ENCODE results near the gene CIDEB. TPM values are rescaled to one million over a fixed set of nuclear protein-coding genes. Genes with fewer than 3 reads are reported as not detected.

CIDEB gene
- total RNA-seq, 1 donor from 2014 or later: 18.8 TPM

GRCh38 chr14:24282736-24283135 lies 25.0 kb downstream of the CIDEB start:
- Histone ChIP-seq H3K27ac (no peak overlapping the region), H3K4me1 (peaks cover 9% of the 10 kb centered on the region), H3K4me3 (no peak overlapping the region), H3K36me3 (no peaks in the 10 kb centered on the region), H3K27me3 (no peaks in the 10 kb centered on the region), H3K9me3 (no peaks in the 10 kb centered on the region)
- intact Hi-C loops (cut with DNase I): no loop called here
- ATAC-seq: no peak
- no peak for DNase-seq
- no peak for TF ChIP-seq CTCF (IDR thresholded peaks at IDR 0.05)

GRCh38 chr14:24281636-24282035 lies 26.1 kb downstream of the CIDEB start:
- intact Hi-C loops (cut with DNase I): no loop called here
- H3K27me3 ChIP-seq: no peaks in the 10 kb centered on the region
- TF ChIP-seq CTCF (IDR thresholded peaks at IDR 0.05): no peak
- H3K4me1 ChIP-seq: peaks cover 14% of the 10 kb centered on the region
- no peaks in the 10 kb centered on the region for H3K36me3 ChIP-seq
- ATAC-seq (peak; percentile 46), DNase-seq (no peak)
- H3K27ac ChIP-seq: peak overlapping the region; percentile 30
- no peak overlapping the region for H3K4me3 ChIP-seq
- H3K9me3 ChIP-seq: no peaks in the 10 kb centered on the region

- peaks cover 14% of the 10 kb centered on the region for H3K4me1 ChIP-seq
- no peak for TF ChIP-seq CTCF (IDR thresholded peaks at IDR 0.05)
- H3K4me3 ChIP-seq: no peak overlapping the region
- H3K27me3 ChIP-seq: no peaks in the 10 kb centered on the region
- intact Hi-C loops (cut with DNase I): no loop called here
- no peak for ATAC-seq
- H3K36me3 ChIP-seq: no peaks in the 10 kb centered on the region
- no peak overlapping the region for H3K27ac ChIP-seq
- H3K9me3 ChIP-seq: no peaks in the 10 kb centered on the region
- no peak for DNase-seq
Observed at GRCh38 chr14:24280797-24281460, 26.8 kb downstream of the CIDEB start.

GRCh38 chr14:24279301-24280186 lies 28.2 kb downstream of the CIDEB start:
- peaks cover 21% of the 10 kb centered on the region for H3K4me1 ChIP-seq
- no peaks in the 10 kb centered on the region for H3K36me3 ChIP-seq
- peak; percentile 21 for ATAC-seq
- no peaks in the 10 kb centered on the region for H3K27me3 ChIP-seq
- H3K9me3 ChIP-seq: no peaks in the 10 kb centered on the region
- H3K4me3 ChIP-seq: no peak overlapping the region
- TF ChIP-seq CTCF (IDR thresholded peaks at IDR 0.05): peak; percentile 18
- H3K27ac ChIP-seq: no peak overlapping the region
- no peak for DNase-seq
- intact Hi-C loops (cut with DNase I): no loop called here

GRCh38 chr14:24278424-24278823 lies 29.4 kb downstream of the CIDEB start:
- peaks cover 30% of the 10 kb centered on the region for H3K4me1 ChIP-seq
- H3K27ac ChIP-seq: no peak overlapping the region

More at GRCh38 chr14:24278424-24278823, 29.4 kb downstream of the CIDEB start:
- no peak for TF ChIP-seq CTCF (IDR thresholded peaks at IDR 0.05)
- no peaks in the 10 kb centered on the region for H3K27me3 ChIP-seq
- H3K4me3 ChIP-seq: no peak overlapping the region
- intact Hi-C loops (cut with DNase I): no loop called here
- DNase-seq (no peak), ATAC-seq (no peak)
- H3K9me3 ChIP-seq: no peaks in the 10 kb centered on the region
- H3K36me3 ChIP-seq: no peaks in the 10 kb centered on the region
